Right ventricle myocardium superior (tissue), 1 donor: ENCODE data around the gene BECN2. TPM values are rescaled to one million over a fixed set of nuclear protein-coding genes. Genes with fewer than 3 reads are reported as not detected.

Experiments used
- ATAC-seq: fragments of 200-7000 bp; cut with Tn5 transposase; one replicate; pipeline ENCODE4 v1.9.1; 2020; ENCODE audit warnings: mild to moderate bottlenecking; ENCODE audit not compliant: poor library complexity
- DNase-seq: peaks from one replicate; pipeline ENCODE4 v3.0.0-alpha.2; 2020
- intact Hi-C: fragments of 100-400 bp; cut with DNase I; formaldehyde crosslinking; loops from one replicate; pipeline ENCODE4 v1.11.2; 2022
- total RNA-seq: library from RNA; stranded (reverse); fragmentation: NEBNext Ultra II Directional; extraction: Animal tissue kit (Norgen Biotek cat#: 25700); gene quantifications from one replicate; pipeline ENCODE4 v1.2.1, GENCODE V29; 2021
- donor health status: DM: no; HTN: yes; CAD: no; lungs with severe emphysema.

The BECN2 gene
- total RNA-seq, 1 donor from 2014 or later, result not detected

GRCh38 chr1:242006976-242007375 lies 49.4 kb downstream of the BECN2 start:
- DNase-seq (no peak), ATAC-seq (no peak)
- intact Hi-C loops, result no loop called here

Other genes starting within 250 kb of the BECN2 start
- gene EXO1, start 109.6 kb upstream of the BECN2 start, total RNA-seq, result 0.62 TPM
- 0.24 TPM for gene MAP1LC3C, start 41.3 kb downstream of the BECN2 start, total RNA-seq